HepG2 (cell line): ENCODE data around the gene FAM219A. TPM values are rescaled to one million over a fixed set of nuclear protein-coding genes. Genes with fewer than 3 reads are reported as not detected.

Experiments
- ASH2L ChIP-seq: fragments of 300-600, 200-600 bp; sonication (generic); IDR thresholded peaks from 2 replicates; pipeline ENCODE4 v1.7.0; 2017; ENCODE audit warnings: low read depth, mild to moderate bottlenecking, moderate library complexity, mixed read lengths, low read length; ENCODE audit not compliant: insufficient read length
- ATF4 ChIP-seq, 2 experiments: fragments of 450-650 bp in 1 of 2; sonication (generic) in 1 of 2; formaldehyde crosslinking; IDR thresholded peaks; 2 replicates each; pipeline versions ENCODE4 v1.5.0 to v1.8.0; 2020 to 2022; ENCODE audit warnings: mild to moderate bottlenecking in 1 of 2, missing genetic modification reagents in 1 of 2
- ELF3 ChIP-seq: IDR thresholded peaks from 2 replicates; pipeline ENCODE4 v1.6.1; 2016; ENCODE audit warnings: missing genetic modification reagents, missing compliant biosample characterization
- ESRRA ChIP-seq: sonication (generic); formaldehyde crosslinking; IDR thresholded peaks from 2 replicates; pipeline ENCODE4 v1.5.1; 2020; ENCODE audit warnings: mild to moderate bottlenecking, low read depth, missing genetic modification reagents
- ETV6 ChIP-seq: sonication (generic); formaldehyde crosslinking; conservative IDR thresholded peaks from 2 replicates; pipeline ENCODE4 v1.4.0; 2020; ENCODE audit warnings: missing genetic modification reagents
- HDAC1 ChIP-seq: sonication (generic); formaldehyde crosslinking; IDR thresholded peaks from 2 replicates; pipeline ENCODE4 v1.5.1; 2020; ENCODE audit warnings: mild to moderate bottlenecking, missing genetic modification reagents
- HNF1A ChIP-seq, 2 experiments: sonication (generic) in 1 of 2; formaldehyde crosslinking in 1 of 2; IDR thresholded peaks; 2 replicates each; pipeline versions ENCODE4 v1.4.0 to v1.6.1; 2016 to 2020; ENCODE audit warnings: borderline replicate concordance in 1 of 2, low read depth in 1 of 2, mild to moderate bottlenecking in 1 of 2, missing genetic modification reagents in 1 of 2
- HNF4A ChIP-seq: sonication (generic); formaldehyde crosslinking; IDR thresholded peaks from 2 replicates; pipeline ENCODE4 v1.4.0; 2020; ENCODE audit warnings: missing genetic modification reagents
- HOXA7 ChIP-seq: sonication (generic); formaldehyde crosslinking; IDR thresholded peaks from 2 replicates; pipeline ENCODE4 v1.8.1; 2022; ENCODE audit warnings: mild to moderate bottlenecking, missing genetic modification reagents, moderate library complexity
- KDM6A ChIP-seq: IDR thresholded peaks from 2 replicates; pipeline ENCODE4 v1.6.1; 2016; ENCODE audit warnings: low read depth
- KLF9 ChIP-seq: IDR thresholded peaks from 2 replicates; pipeline ENCODE4 v1.6.1; 2016; ENCODE audit warnings: low read depth
- MED13 ChIP-seq: sonication (generic); formaldehyde crosslinking; IDR thresholded peaks from 2 replicates; pipeline ENCODE4 v1.5.0; 2020; ENCODE audit warnings: missing genetic modification reagents
- NFATC3 ChIP-seq: sonication (generic); formaldehyde crosslinking; IDR thresholded peaks from 2 replicates; pipeline ENCODE4 v1.5.1; 2020; ENCODE audit warnings: mild to moderate bottlenecking, missing genetic modification reagents
- NPAS2 ChIP-seq: sonication (generic); formaldehyde crosslinking; IDR thresholded peaks from 2 replicates; pipeline ENCODE4 v1.8.0; 2022; ENCODE audit warnings: mild to moderate bottlenecking, missing genetic modification reagents, borderline replicate concordance
- POLR2AphosphoS5 ChIP-seq: IDR thresholded peaks from 2 replicates; pipeline ENCODE4 v1.6.1; 2012; ENCODE audit warnings: low read depth, low read length
- POLR2G ChIP-seq: fragments of 200-400 bp; formaldehyde crosslinking; IDR thresholded peaks from 2 replicates; pipeline ENCODE4 v1.6.1; 2018; ENCODE audit warnings: mild to moderate bottlenecking, low read depth, low read length, moderate library complexity
- PRMT3 ChIP-seq: sonication (generic); formaldehyde crosslinking; IDR thresholded peaks from 2 replicates; pipeline ENCODE4 v1.8.1; 2022; ENCODE audit warnings: low read depth, mild to moderate bottlenecking, moderate library complexity, missing genetic modification reagents, borderline replicate concordance
- RBAK ChIP-seq: sonication (generic); formaldehyde crosslinking; IDR thresholded peaks from 2 replicates; pipeline ENCODE4 v1.5.1; 2020; ENCODE audit warnings: mild to moderate bottlenecking, missing genetic modification reagents
- SMARCE1 ChIP-seq: fragments of 450-650 bp; IDR thresholded peaks from 2 replicates; pipeline ENCODE4 v1.6.1; 2017; ENCODE audit warnings: borderline replicate concordance
- TSC22D2 ChIP-seq: sonication (generic); formaldehyde crosslinking; IDR thresholded peaks from 2 replicates; pipeline ENCODE4 v1.5.1; 2020; ENCODE audit warnings: missing genetic modification reagents, mild to moderate bottlenecking, borderline replicate concordance
- ZNF333 ChIP-seq: sonication (generic); formaldehyde crosslinking; IDR thresholded peaks from 2 replicates; pipeline ENCODE4 v1.4.0; 2020; ENCODE audit warnings: mild to moderate bottlenecking, missing genetic modification reagents, borderline replicate concordance
- ZNF501 ChIP-seq: sonication (generic); formaldehyde crosslinking; IDR thresholded peaks from 2 replicates; pipeline ENCODE4 v1.5.1; 2020; ENCODE audit warnings: mild to moderate bottlenecking, moderate library complexity, missing genetic modification reagents
- ZNF556 ChIP-seq: sonication (generic); formaldehyde crosslinking; IDR thresholded peaks from 2 replicates; pipeline ENCODE4 v1.4.0; 2020; ENCODE audit warnings: mild to moderate bottlenecking, missing genetic modification reagents, borderline replicate concordance
- ZNF607 ChIP-seq: sonication (generic); formaldehyde crosslinking; IDR thresholded peaks from 2 replicates; pipeline ENCODE4 v1.5.1; 2020; ENCODE audit warnings: missing genetic modification reagents, mild to moderate bottlenecking, borderline replicate concordance
- ZNF776 ChIP-seq: sonication (generic); formaldehyde crosslinking; IDR thresholded peaks from 2 replicates; pipeline ENCODE4 v1.4.0; 2020; ENCODE audit warnings: mild to moderate bottlenecking, missing genetic modification reagents
- ZNF777 ChIP-seq: sonication (generic); formaldehyde crosslinking; IDR thresholded peaks from 2 replicates; pipeline ENCODE4 v1.4.0; 2020; ENCODE audit warnings: missing genetic modification reagents
- ZSCAN21 ChIP-seq: sonication (generic); formaldehyde crosslinking; IDR thresholded peaks from 2 replicates; pipeline ENCODE4 v1.8.0; 2022; ENCODE audit warnings: mild to moderate bottlenecking, missing genetic modification reagents, moderate library complexity, borderline replicate concordance
- ZSCAN9 ChIP-seq: IDR thresholded peaks from 2 replicates; pipeline ENCODE4 v1.6.1; 2016; ENCODE audit warnings: borderline replicate concordance
- polyA plus RNA-seq, 8 experiments: library from polyadenylated mRNA; depleted of rRNA in 3 of 8; stranded (reverse) in 7 of 8; unstranded in 1 of 8; fragments of >200 nt; fragmentation: Illumina TruSeq in 4 of 8; extraction: Trizol in 4 of 8; gene quantifications; 2 replicates each; pipeline versions ENCODE4 v1.2.1 to v1.2.3, GENCODE V29; 2011 to 2016; ENCODE audit warnings: low read depth in 4 of 8, missing spikeins in 1 of 8, mixed read lengths in 1 of 8; ENCODE audit not compliant: insufficient read depth in 1 of 8
- total RNA-seq, 5 experiments: library from RNA; depleted of rRNA; stranded (reverse); fragments of >200 nt; fragmentation: Illumina TruSeq; extraction: Trizol; gene quantifications; 2 replicates each; pipeline ENCODE4 v1.2.3, GENCODE V29; 2016; ENCODE audit warnings: low read depth in 1 of 5

FAM219A gene
- total and polyA plus RNA-seq, 2 of the 13 experiments (the other 11 are each of a cell fraction or from before 2014, with no cell fraction given) = 3.9 to 6.4 TPM

- TF ChIP-seq POLR2AphosphoS5 (no peak), MED13 (CRISPR knock-in tag) (no peak), ELF3 (0 out of 2 replicates have a peak, but pooled peaks have one; percentile 41), SMARCE1 (no peak), ZNF556 (no peak), ZNF501 (CRISPR knock-in tag) (no peak), TSC22D2 (no peak), KLF9 (CRISPR knock-in tag) (no peak), ASH2L (no peak), NPAS2 (CRISPR knock-in tag) (no peak), KDM6A (CRISPR knock-in tag) (no peak), HNF4A (CRISPR knock-in tag) (no peak), HOXA7 (no peak), ZSCAN9 (0 out of 2 replicates have a peak, but pooled peaks have one; percentile 51), POLR2G (no peak), HDAC1 (CRISPR knock-in tag) (no peak), HNF1A (IDR thresholded peaks at IDR 0.05; ENCODE audit: low read depth) (no peak), HNF1A (CRISPR knock-in tag; IDR thresholded peaks at IDR 0.05; ENCODE audit: borderline replicate concordance) (no peak), PRMT3 (no peak), RBAK (CRISPR knock-in tag) (no peak), ATF4 (CRISPR knock-in tag; IDR thresholded peaks at IDR 0.05) (no peak), ZNF333 (CRISPR knock-in tag) (no peak), ESRRA (CRISPR knock-in tag) (no peak), ZNF607 (CRISPR knock-in tag) (no peak), ZSCAN21 (CRISPR knock-in tag) (no peak), ETV6 (CRISPR knock-in tag) (no peak), ZNF776 (CRISPR knock-in tag) (no peak), NFATC3 (CRISPR knock-in tag) (no peak), ZNF777 (CRISPR knock-in tag) (no peak)
These were observed 45.0 kb downstream of the FAM219A start (continued) for GRCh38 chr9:34413231-34413852.
